Activated T-helper 2 cell treated with anti-CD3 and anti-CD28 coated beads, Interferon-gamma antibody, Interleukin-2, Interleukin-4, amounts not matched to agents 10 μg/mL and 5 μg/mL and 100 μg/mL, durations not matched to agents 14 hours and 24 hours and 36 hours (primary cell): ENCODE results near the gene UXS1. TPM values are rescaled to one million over a fixed set of nuclear protein-coding genes. Genes with fewer than 3 reads are reported as not detected.
"Not testable (repeated sequence)": the region's sequence is repeated elsewhere in the genome, so short reads cannot be mapped to it uniquely, and the experiment has no call there.

Experiments used
- DNase-seq: peaks from one replicate; pipeline ENCODE4 v3.0.0; 2021; ENCODE audit warnings: low spot score
- H3K27ac Mint-ChIP-seq: one replicate; pipeline ENCODE4 v1.8.0; 2021; ENCODE audit warnings: mixed read lengths
- H3K27me3 Mint-ChIP-seq: one replicate; pipeline ENCODE4 v1.8.0; 2021; ENCODE audit warnings: low read depth, mixed read lengths
- H3K36me3 Mint-ChIP-seq: one replicate; pipeline ENCODE4 v1.8.0; 2021; ENCODE audit warnings: low read depth, mixed read lengths
- H3K4me1 Mint-ChIP-seq: one replicate; pipeline ENCODE4 v1.8.0; 2021; ENCODE audit warnings: low read depth, mixed read lengths
- H3K4me3 Mint-ChIP-seq: one replicate; pipeline ENCODE4 v1.8.0; 2021; ENCODE audit warnings: low read depth, mild to moderate bottlenecking, moderate library complexity, mixed read lengths
- H3K9me3 Mint-ChIP-seq: one replicate; pipeline ENCODE4 v1.8.0; 2021; ENCODE audit warnings: mixed read lengths
- intact Hi-C: fragments of 100-400 bp; cut with micrococcal nuclease; formaldehyde crosslinking; loops from one replicate; pipeline ENCODE4 v1.15.1; 2023
- total RNA-seq: library from RNA; stranded (reverse); gene quantifications from 2 replicates; pipeline ENCODE4 v1.2.3, GENCODE V29; 2022

The UXS1 gene
- total RNA-seq, 1 donor from 2014 or later = 29.7 TPM

GRCh38 chr2:106153781-106154180 is 40.3 kb downstream of the UXS1 start:
- H3K4me1 Mint-ChIP-seq = peaks cover 26% of the 10 kb centered on the region
- H3K27me3 Mint-ChIP-seq = no peaks in the 10 kb centered on the region
- H3K27ac Mint-ChIP-seq = no peak overlapping the region
- intact Hi-C loops = no loop called here
- DNase-seq = no peak
- peaks cover 100% of the 10 kb centered on the region for H3K36me3 Mint-ChIP-seq
- peaks cover 42% of the 10 kb centered on the region for H3K9me3 Mint-ChIP-seq
- no peak overlapping the region for H3K4me3 Mint-ChIP-seq

GRCh38 chr2:106147665-106148064 is 46.4 kb downstream of the UXS1 start:
- DNase-seq = no peak
- Mint-ChIP-seq H3K27me3 (no peaks in the 10 kb centered on the region), H3K27ac (peak overlapping the region; percentile 79), H3K36me3 (peaks cover 81% of the 10 kb centered on the region), H3K4me1 (peaks cover 42% of the 10 kb centered on the region), H3K4me3 (no peak overlapping the region), H3K9me3 (peaks cover 6% of the 10 kb centered on the region)
- intact Hi-C loops = loop anchor here (5.0 kb wide), 1 partner anchor 40 kb away; no protein-coding TSS in a partner anchor

GRCh38 chr2:106147159-106147558 is 46.9 kb downstream of the UXS1 start:
- intact Hi-C loops = loop anchor here (5.0 kb wide), 1 partner anchor 40 kb away; no protein-coding TSS in a partner anchor
- Mint-ChIP-seq H3K27me3 (no peaks in the 10 kb centered on the region), H3K4me3 (no peak overlapping the region), H3K9me3 (peaks cover 1% of the 10 kb centered on the region), H3K27ac (peak overlapping the region; percentile 79), H3K4me1 (peaks cover 47% of the 10 kb centered on the region), H3K36me3 (peaks cover 81% of the 10 kb centered on the region)
- DNase-seq = no peak

- H3K9me3 Mint-ChIP-seq = no peaks in the 10 kb centered on the region
- no peak overlapping the region for H3K4me3 Mint-ChIP-seq
- DNase-seq = no peak
- H3K27me3 Mint-ChIP-seq = no peaks in the 10 kb centered on the region
- intact Hi-C loops = loop anchor here (5.0 kb wide), 1 partner anchor 37 kb away; no protein-coding TSS in a partner anchor
- H3K27ac Mint-ChIP-seq = peak overlapping the region; percentile 85
- peaks cover 69% of the 10 kb centered on the region for H3K36me3 Mint-ChIP-seq
- peaks cover 56% of the 10 kb centered on the region for H3K4me1 Mint-ChIP-seq
Measured at GRCh38 chr2:106144621-106145331, 49.3 kb downstream of the UXS1 start.

GRCh38 chr2:106143495-106144215 is 50.4 kb downstream of the UXS1 start:
- no peak for DNase-seq
- intact Hi-C loops = no loop called here
- peaks cover 68% of the 10 kb centered on the region for H3K4me1 Mint-ChIP-seq
- H3K9me3 Mint-ChIP-seq = no peaks in the 10 kb centered on the region
- no peak overlapping the region for H3K4me3 Mint-ChIP-seq
- H3K36me3 Mint-ChIP-seq = peaks cover 69% of the 10 kb centered on the region
- H3K27ac Mint-ChIP-seq = peak overlapping the region; percentile 78
- no peaks in the 10 kb centered on the region for H3K27me3 Mint-ChIP-seq

GRCh38 chr2:106142683-106143082 is 51.4 kb downstream of the UXS1 start:
- DNase-seq = no peak
- intact Hi-C loops = no loop called here
- H3K9me3 Mint-ChIP-seq = no peaks in the 10 kb centered on the region
- peak overlapping the region; percentile 74 for H3K27ac Mint-ChIP-seq
- H3K36me3 Mint-ChIP-seq = peaks cover 71% of the 10 kb centered on the region
- H3K27me3 Mint-ChIP-seq = no peaks in the 10 kb centered on the region
- no peak overlapping the region for H3K4me3 Mint-ChIP-seq
- H3K4me1 Mint-ChIP-seq = peaks cover 70% of the 10 kb centered on the region

- intact Hi-C loops = no loop called here
- Mint-ChIP-seq H3K9me3 (no peaks in the 10 kb centered on the region), H3K36me3 (peaks cover 64% of the 10 kb centered on the region), H3K4me1 (peaks cover 63% of the 10 kb centered on the region), H3K27ac (peak overlapping the region; percentile 85), H3K4me3 (no peak overlapping the region), H3K27me3 (no peaks in the 10 kb centered on the region)
- DNase-seq = no peak
Measured at GRCh38 chr2:106140913-106141312, 53.2 kb downstream of the UXS1 start.

GRCh38 chr2:106140113-106140512 is 54.0 kb downstream of the UXS1 start:
- H3K9me3 Mint-ChIP-seq = no peaks in the 10 kb centered on the region
- no peak overlapping the region for H3K4me3 Mint-ChIP-seq
- H3K27me3 Mint-ChIP-seq = no peaks in the 10 kb centered on the region
- peaks cover 60% of the 10 kb centered on the region for H3K36me3 Mint-ChIP-seq
- H3K4me1 Mint-ChIP-seq = peaks cover 58% of the 10 kb centered on the region
- DNase-seq = no peak
- intact Hi-C loops = no loop called here
- peak overlapping the region; percentile 90 for H3K27ac Mint-ChIP-seq

- Mint-ChIP-seq H3K4me1 (peaks cover 51% of the 10 kb centered on the region), H3K27ac (peak overlapping the region; percentile 90), H3K36me3 (peaks cover 53% of the 10 kb centered on the region), H3K27me3 (no peaks in the 10 kb centered on the region), H3K9me3 (no peaks in the 10 kb centered on the region), H3K4me3 (no peak overlapping the region)
- intact Hi-C loops = no loop called here
- no peak for DNase-seq
Measured at GRCh38 chr2:106139238-106139935, 54.7 kb downstream of the UXS1 start.

- no peak for DNase-seq
- Mint-ChIP-seq H3K27ac (peak overlapping the region; percentile 90), H3K4me1 (peaks cover 44% of the 10 kb centered on the region), H3K36me3 (peaks cover 46% of the 10 kb centered on the region), H3K4me3 (peak overlapping the region; percentile 71), H3K9me3 (no peaks in the 10 kb centered on the region), H3K27me3 (no peaks in the 10 kb centered on the region)
- intact Hi-C loops = no loop called here
Measured at GRCh38 chr2:106138543-106139237, 55.4 kb downstream of the UXS1 start.

- no peaks in the 10 kb centered on the region for H3K27me3 Mint-ChIP-seq
- peaks cover 40% of the 10 kb centered on the region for H3K4me1 Mint-ChIP-seq
- intact Hi-C loops = no loop called here
- peak overlapping the region; percentile 90 for H3K27ac Mint-ChIP-seq
- H3K4me3 Mint-ChIP-seq = peak overlapping the region; percentile 71
- H3K9me3 Mint-ChIP-seq = no peaks in the 10 kb centered on the region
- no peak for DNase-seq
- peaks cover 40% of the 10 kb centered on the region for H3K36me3 Mint-ChIP-seq
Measured at GRCh38 chr2:106137731-106138521, 56.2 kb downstream of the UXS1 start.

- H3K27me3 Mint-ChIP-seq, DNase-seq, H3K4me3 Mint-ChIP-seq, H3K9me3 Mint-ChIP-seq, H3K27ac Mint-ChIP-seq, intact Hi-C loops: not testable (repeated sequence)
- Mint-ChIP-seq H3K36me3 (peaks cover 31% of the 10 kb centered on the region), H3K4me1 (peaks cover 23% of the 10 kb centered on the region)
Measured at GRCh38 chr2:106131192-106131591, 62.9 kb downstream of the UXS1 start.
